ENCODE data around the gene TBX18. TPM values are rescaled to one million over a fixed set of nuclear protein-coding genes. Genes with fewer than 3 reads are reported as not detected.

Gene TBX18
- total and polyA plus RNA-seq, 2 of the 4 experiments (the other 2 are of a cell fraction): 0.86 to 1.3 TPM

DNA sequence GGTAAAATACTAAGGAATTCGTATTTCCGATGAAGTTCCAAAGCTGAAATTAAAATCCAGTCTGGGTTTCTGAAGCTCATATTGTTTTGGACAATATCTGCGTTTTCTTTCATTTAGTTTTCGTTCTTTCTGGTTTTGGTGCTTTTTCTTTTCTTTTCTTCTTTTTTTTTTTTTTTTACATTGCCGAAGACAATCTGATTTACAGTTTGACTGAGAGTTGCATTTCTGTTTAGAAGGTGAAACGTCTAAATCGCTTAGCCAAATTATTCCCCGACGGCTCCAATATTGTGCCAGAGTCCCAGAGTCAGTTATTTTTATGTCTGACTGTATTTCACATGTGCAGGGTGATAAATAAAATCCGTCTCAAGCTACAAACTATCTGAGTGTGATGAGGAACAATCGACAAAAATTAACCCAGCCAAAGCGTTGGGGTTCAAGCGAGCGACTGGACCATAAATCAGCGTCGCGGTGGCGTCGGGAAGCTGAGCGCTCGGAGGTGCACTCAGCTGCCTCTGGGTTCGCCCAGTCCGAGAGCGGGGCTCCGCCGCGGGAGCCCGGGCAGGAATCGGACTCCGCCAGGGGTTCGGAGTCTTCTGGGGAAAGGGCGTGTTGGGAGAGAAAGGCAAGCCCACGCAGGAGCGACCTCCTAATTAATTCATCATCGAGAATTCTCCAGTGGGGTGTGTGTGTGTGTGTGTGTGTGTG is 8.2 kb upstream of the TBX18 start:
- Histone ChIP-seq H2BK15ac (ENCODE audit: low read depth, low read length) (no peak overlapping the region), H3K27ac (ENCODE audit: insufficient read depth, low read length) (no peak overlapping the region), H2BK20ac (ENCODE audit: low read depth, low read length) (no peak overlapping the region), H2AK5ac (ENCODE audit: low read depth, low read length) (no peak overlapping the region), H4K8ac (ENCODE audit: low read depth in 2 of 2, low read length in 2 of 2) (no peak overlapping the region), H3K27me3 (ENCODE audit: control insufficient read depth, insufficient read depth, low read length) (peaks cover 71% of the 10 kb centered on the region), H2AFZ (replicated peaks; ENCODE audit: low read length, poor library complexity) (no peak overlapping the region), H4K20me1 (ENCODE audit: insufficient read depth, low read length) (no peaks in the 10 kb centered on the region), H3K36me3 (ENCODE audit: control insufficient read depth, insufficient read depth, low read length) (no peaks in the 10 kb centered on the region), H3K9me1 (ENCODE audit: insufficient read depth, low read length) (no peaks in the 10 kb centered on the region), H3K56ac (ENCODE audit: extremely low read depth, insufficient read depth, low read length) (no peak overlapping the region), H3K9ac (ENCODE audit: low read depth, low read length) (no peak overlapping the region), H3K9me3 (ENCODE audit: control insufficient read depth, insufficient read depth, low read length) (peaks cover 3% of the 10 kb centered on the region), H2BK120ac (ENCODE audit: low read depth, low read length) (no peak overlapping the region), H3K18ac (ENCODE audit: low read depth, low read length) (no peak overlapping the region), H3K4me1 (ENCODE audit: control insufficient read depth, insufficient read depth, low read length) (no peaks in the 10 kb centered on the region), H4K5ac (ENCODE audit: low read depth, low read length) (no peak overlapping the region), H3K14ac (replicated peaks; ENCODE audit: low read depth, low read length) (no peak overlapping the region), H3K4me2 (ENCODE audit: low read depth, low read length) (no peak overlapping the region), H3K4me3 (ENCODE audit: insufficient read depth, low read depth, low read length) (no peak overlapping the region), H2AK9ac (replicated peaks; ENCODE audit: low read depth, low read length, poor library complexity) (no peak overlapping the region), H3K23ac (ENCODE audit: low read depth, low read length) (no peak overlapping the region), H4K91ac (ENCODE audit: insufficient read depth, low read depth, low read length) (no peak overlapping the region), H3K4ac (ENCODE audit: low read depth, low read length) (no peak overlapping the region), H3K79me1 (ENCODE audit: low read depth in 1 of 2, low read length in 2 of 2) (no peaks in the 10 kb centered on the region), H2BK5ac (ENCODE audit: low read depth, low read length, poor library complexity, severe bottlenecking) (no peak overlapping the region)
- POLR2A ChIA-PET (ENCODE audit: unreplicated experiment): no interaction called here
- DNase-seq (no peak), ATAC-seq (ENCODE audit: low read depth) (no peak)
- intact Hi-C loops (cut with micrococcal nuclease): no loop called here
- CTCF ChIA-PET: interaction anchor here (0.7 kb wide), 2 partner anchors 839 to 995 kb away, joined by 6 to 7 read pairs; no protein-coding TSS in a partner anchor
- in situ Hi-C loops (cut with MboI; ENCODE audit: low sequenced_read_pairs): no loop called here
- dilution Hi-C loops (cut with HindIII; ENCODE audit: low sequenced_read_pairs, unreplicated experiment): no loop called here
- 20% methylated on average over 1 of the region's 35 CpGs; no CpG with 5 or more reads in 1 of the 2 experiments for whole genome bisulfite sequencing, 2 experiments (ENCODE audit: extremely low coverage in 2 of 2, insufficient read length in 1 of 2)
- BruUV-seq (replicated peaks): no TSS peak
- TF ChIP-seq BHLHE40 (IDR thresholded peaks at IDR 0.05; ENCODE audit: low read depth, low read length) (no peak), MAFK (IDR thresholded peaks at IDR 0.05; ENCODE audit: low read depth, low read length) (no peak), SMC3 (IDR thresholded peaks at IDR 0.05; ENCODE audit: low read depth, low read length) (no peak), MAZ (IDR thresholded peaks at IDR 0.05; ENCODE audit: borderline replicate concordance, low read depth, low read length) (no peak), CEBPB (IDR thresholded peaks at IDR 0.05; ENCODE audit: low read depth, low read length) (no peak), RAD21 (IDR thresholded peaks at IDR 0.05; ENCODE audit: low read length) (no peak), NFE2L2 (IDR thresholded peaks at IDR 0.05; ENCODE audit: low read depth, low read length) (no peak), POLR2A (IDR thresholded peaks at IDR 0.05; ENCODE audit: low read depth, low read length) (no peak)
- TF ChIP-seq, protein P1, sequence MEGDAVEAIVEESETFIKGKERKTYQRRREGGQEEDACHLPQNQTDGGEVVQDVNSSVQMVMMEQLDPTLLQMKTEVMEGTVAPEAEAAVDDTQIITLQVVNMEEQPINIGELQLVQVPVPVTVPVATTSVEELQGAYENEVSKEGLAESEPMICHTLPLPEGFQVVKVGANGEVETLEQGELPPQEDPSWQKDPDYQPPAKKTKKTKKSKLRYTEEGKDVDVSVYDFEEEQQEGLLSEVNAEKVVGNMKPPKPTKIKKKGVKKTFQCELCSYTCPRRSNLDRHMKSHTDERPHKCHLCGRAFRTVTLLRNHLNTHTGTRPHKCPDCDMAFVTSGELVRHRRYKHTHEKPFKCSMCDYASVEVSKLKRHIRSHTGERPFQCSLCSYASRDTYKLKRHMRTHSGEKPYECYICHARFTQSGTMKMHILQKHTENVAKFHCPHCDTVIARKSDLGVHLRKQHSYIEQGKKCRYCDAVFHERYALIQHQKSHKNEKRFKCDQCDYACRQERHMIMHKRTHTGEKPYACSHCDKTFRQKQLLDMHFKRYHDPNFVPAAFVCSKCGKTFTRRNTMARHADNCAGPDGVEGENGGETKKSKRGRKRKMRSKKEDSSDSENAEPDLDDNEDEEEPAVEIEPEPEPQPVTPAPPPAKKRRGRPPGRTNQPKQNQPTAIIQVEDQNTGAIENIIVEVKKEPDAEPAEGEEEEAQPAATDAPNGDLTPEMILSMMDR (conservative IDR thresholded peaks at IDR 0.05; ENCODE audit: low read depth, low read length): no peak
